ENCODE data around the gene KCNJ6.

GRCh38 chr21:37860416-37860815, 55.8 kb downstream of the KCNJ6 start:
- TF ChIP-seq CTCF (IDR thresholded peaks at IDR 0.05), result no peak
- no peak for TF ChIP-seq POLR2A (IDR thresholded peaks at IDR 0.05)

Data from testis (tissue), 2 donors.